ENCODE results near the gene MYO5C. TPM values are rescaled to one million over a fixed set of nuclear protein-coding genes. Genes with fewer than 3 reads are reported as not detected.

MYO5C gene, protein sequence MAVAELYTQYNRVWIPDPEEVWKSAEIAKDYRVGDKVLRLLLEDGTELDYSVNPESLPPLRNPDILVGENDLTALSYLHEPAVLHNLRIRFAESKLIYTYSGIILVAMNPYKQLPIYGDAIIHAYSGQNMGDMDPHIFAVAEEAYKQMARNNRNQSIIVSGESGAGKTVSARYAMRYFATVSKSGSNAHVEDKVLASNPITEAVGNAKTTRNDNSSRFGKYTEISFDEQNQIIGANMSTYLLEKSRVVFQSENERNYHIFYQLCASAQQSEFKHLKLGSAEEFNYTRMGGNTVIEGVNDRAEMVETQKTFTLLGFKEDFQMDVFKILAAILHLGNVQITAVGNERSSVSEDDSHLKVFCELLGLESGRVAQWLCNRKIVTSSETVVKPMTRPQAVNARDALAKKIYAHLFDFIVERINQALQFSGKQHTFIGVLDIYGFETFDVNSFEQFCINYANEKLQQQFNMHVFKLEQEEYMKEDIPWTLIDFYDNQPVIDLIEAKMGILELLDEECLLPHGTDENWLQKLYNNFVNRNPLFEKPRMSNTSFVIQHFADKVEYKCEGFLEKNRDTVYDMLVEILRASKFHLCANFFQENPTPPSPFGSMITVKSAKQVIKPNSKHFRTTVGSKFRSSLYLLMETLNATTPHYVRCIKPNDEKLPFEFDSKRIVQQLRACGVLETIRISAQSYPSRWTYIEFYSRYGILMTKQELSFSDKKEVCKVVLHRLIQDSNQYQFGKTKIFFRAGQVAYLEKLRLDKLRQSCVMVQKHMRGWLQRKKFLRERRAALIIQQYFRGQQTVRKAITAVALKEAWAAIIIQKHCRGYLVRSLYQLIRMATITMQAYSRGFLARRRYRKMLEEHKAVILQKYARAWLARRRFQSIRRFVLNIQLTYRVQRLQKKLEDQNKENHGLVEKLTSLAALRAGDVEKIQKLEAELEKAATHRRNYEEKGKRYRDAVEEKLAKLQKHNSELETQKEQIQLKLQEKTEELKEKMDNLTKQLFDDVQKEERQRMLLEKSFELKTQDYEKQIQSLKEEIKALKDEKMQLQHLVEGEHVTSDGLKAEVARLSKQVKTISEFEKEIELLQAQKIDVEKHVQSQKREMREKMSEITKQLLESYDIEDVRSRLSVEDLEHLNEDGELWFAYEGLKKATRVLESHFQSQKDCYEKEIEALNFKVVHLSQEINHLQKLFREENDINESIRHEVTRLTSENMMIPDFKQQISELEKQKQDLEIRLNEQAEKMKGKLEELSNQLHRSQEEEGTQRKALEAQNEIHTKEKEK (N-terminal part only)
- 19.9 to 23.1 TPM (median 23.0 TPM) in 3 replicates for total RNA-seq

DNA sequence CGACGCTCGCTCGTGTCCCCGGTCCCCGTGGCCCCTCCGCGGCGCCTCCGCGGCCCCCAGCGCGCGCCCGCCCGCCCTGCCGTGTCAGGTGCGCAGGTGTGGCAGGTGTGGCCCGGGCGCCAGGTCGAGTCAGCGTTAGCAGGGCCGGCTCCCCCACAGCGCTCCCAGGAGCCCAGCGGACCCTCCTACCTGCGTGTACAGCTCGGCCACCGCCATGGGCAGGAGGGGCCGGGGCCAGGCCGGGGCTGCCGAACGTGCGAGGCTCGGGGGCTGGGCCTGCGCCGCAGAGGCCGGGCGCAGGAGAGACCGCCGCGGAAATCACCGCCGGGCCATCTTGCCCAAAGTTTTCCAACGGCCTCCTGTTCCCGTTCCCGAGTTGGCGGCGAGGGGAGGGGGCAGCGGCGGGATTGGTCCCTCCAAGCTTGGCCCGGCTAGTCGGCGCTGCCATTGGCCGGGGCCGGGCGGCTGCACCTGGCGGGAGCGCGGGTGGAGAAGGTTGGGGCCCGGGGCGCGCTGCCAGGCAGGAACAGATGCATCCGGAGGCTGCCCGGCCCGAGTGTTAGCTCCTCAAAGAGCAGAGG lies at the start of gene MYO5C:
TSS of gene MYO5C (minus strand) at position 384 of the 581 bp plus-strand sequence. CDS start at position 216, 168 bp downstream.
- Mint-ChIP-seq H3K9me3 (peaks cover 11% of the 10 kb centered on the region), H3K27me3 (ENCODE audit: low read depth) (peaks cover 38% of the 10 kb centered on the region), H3K27ac (no peak within 1 kb of the TSS), H3K36me3 (no peaks in the 10 kb centered on the region), H3K4me3 (peak within 1 kb of the TSS; percentile 67), H3K4me1 (peaks cover 5% of the 10 kb centered on the region)
- TF ChIP-seq, protein P1, sequence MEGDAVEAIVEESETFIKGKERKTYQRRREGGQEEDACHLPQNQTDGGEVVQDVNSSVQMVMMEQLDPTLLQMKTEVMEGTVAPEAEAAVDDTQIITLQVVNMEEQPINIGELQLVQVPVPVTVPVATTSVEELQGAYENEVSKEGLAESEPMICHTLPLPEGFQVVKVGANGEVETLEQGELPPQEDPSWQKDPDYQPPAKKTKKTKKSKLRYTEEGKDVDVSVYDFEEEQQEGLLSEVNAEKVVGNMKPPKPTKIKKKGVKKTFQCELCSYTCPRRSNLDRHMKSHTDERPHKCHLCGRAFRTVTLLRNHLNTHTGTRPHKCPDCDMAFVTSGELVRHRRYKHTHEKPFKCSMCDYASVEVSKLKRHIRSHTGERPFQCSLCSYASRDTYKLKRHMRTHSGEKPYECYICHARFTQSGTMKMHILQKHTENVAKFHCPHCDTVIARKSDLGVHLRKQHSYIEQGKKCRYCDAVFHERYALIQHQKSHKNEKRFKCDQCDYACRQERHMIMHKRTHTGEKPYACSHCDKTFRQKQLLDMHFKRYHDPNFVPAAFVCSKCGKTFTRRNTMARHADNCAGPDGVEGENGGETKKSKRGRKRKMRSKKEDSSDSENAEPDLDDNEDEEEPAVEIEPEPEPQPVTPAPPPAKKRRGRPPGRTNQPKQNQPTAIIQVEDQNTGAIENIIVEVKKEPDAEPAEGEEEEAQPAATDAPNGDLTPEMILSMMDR (IDR thresholded peaks at IDR 0.05; ENCODE audit: unreplicated experiment) = no peak
- DNase-seq (ENCODE audit: low spot score in 2 of 2, unreplicated experiment in 2 of 2) = peak; percentile 49 to 78

DNA sequence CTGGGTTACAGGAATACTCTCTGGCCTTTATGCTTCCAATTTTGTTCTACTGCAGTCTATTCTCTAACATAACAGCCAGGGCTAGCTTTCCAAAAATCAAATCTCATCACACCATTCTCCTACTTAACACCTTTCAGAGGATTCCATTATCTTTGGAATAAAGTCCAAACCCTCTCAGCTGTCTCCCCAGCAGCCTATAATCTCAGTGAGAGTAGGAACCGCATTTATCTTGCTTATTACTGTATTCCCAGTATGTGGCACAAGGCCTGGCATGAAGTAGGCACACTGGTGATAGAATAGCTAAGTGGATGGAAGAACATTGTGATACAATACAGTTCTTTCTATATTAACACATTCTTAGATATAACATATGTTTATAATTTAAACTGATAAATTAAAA lies 49.0 kb upstream of the MYO5C start:
- DNase-seq (ENCODE audit: low spot score in 2 of 2, unreplicated experiment in 2 of 2) = no peak
- peaks cover 2% of the 10 kb centered on the region for H3K36me3 Mint-ChIP-seq
- TF ChIP-seq, protein P1 (IDR thresholded peaks at IDR 0.05; ENCODE audit: unreplicated experiment) = no peak
- no peak overlapping the region for H3K4me3 Mint-ChIP-seq
- no peaks in the 10 kb centered on the region for H3K9me3 Mint-ChIP-seq
- H3K4me1 Mint-ChIP-seq = peaks cover 8% of the 10 kb centered on the region
- H3K27ac Mint-ChIP-seq = no peak overlapping the region
- no peaks in the 10 kb centered on the region for H3K27me3 Mint-ChIP-seq (ENCODE audit: low read depth)

DNA sequence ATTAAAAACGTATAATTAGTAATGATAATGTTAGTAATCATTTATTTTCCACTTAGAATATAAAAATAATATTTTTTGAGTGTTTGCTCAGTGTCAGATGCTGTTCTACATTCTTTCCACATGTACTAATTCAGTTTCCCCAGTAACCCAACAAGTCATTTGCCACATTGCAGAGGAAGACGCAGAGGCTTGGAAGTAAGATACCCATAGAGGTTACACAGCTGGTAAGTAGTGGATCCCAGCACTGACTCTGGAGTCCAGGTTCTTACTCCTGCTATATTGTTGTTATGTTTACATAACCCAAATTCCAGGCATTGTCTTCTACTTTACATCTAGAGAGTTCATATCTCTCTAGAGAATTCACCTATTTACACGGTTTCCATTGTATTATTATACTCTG lies 48.2 kb upstream of the MYO5C start:
- no peak overlapping the region for H3K4me3 Mint-ChIP-seq
- H3K36me3 Mint-ChIP-seq = no peaks in the 10 kb centered on the region
- H3K4me1 Mint-ChIP-seq = peaks cover 3% of the 10 kb centered on the region
- no peaks in the 10 kb centered on the region for H3K27me3 Mint-ChIP-seq (ENCODE audit: low read depth)
- no peaks in the 10 kb centered on the region for H3K9me3 Mint-ChIP-seq
- H3K27ac Mint-ChIP-seq = no peak overlapping the region
- TF ChIP-seq, protein P1 (IDR thresholded peaks at IDR 0.05; ENCODE audit: unreplicated experiment) = no peak
- DNase-seq (ENCODE audit: low spot score in 2 of 2, unreplicated experiment in 2 of 2) = no peak

DNA sequence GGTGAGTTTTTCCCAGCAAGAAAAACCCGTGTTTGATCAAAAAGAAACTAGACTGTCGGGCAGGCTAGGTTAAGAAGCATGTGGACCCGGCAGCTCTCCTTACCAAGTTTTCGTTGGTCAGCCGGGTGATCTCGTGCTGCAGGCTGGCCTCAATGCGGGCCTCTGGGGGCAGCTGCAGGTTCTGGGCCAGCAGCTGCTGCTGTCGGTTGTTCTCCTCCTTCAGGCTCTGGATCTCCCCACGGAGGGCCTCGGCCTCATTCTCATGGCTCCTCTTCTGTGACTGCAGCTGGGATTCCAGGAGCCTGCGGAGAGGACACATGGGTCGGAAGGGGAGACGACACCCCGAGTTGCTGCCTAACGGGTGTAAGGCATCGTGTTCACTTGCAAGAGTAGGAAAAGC lies 44.5 kb upstream of the MYO5C start:
- Mint-ChIP-seq H3K4me1 (peaks cover 15% of the 10 kb centered on the region), H3K9me3 (no peaks in the 10 kb centered on the region), H3K27ac (no peak overlapping the region), H3K36me3 (peaks cover 2% of the 10 kb centered on the region), H3K27me3 (ENCODE audit: low read depth) (no peaks in the 10 kb centered on the region), H3K4me3 (no peak overlapping the region)
- DNase-seq (ENCODE audit: low spot score in 2 of 2, unreplicated experiment in 2 of 2) = no peak
- TF ChIP-seq, protein P1 (IDR thresholded peaks at IDR 0.05; ENCODE audit: unreplicated experiment) = no peak

DNA sequence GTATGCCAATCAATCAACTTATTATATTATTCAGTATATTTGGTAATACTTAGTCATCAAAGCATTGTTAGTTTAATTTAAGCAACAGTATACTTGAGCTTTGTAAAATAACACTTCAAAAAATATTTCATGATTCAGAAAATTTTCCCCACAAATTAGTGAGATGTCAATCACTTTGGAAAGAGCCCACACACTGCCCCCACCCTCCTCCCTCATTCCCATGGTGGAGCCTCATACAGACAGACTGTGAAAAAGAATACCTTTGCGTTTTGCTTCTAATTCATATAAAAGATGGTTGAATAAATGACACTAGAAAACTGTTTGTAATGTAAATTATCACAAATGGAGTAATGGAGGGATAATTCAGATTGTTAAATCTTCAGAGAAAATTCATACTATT lies 43.3 kb upstream of the MYO5C start:
- Mint-ChIP-seq H3K27ac (no peak overlapping the region), H3K4me3 (no peak overlapping the region), H3K9me3 (no peaks in the 10 kb centered on the region), H3K4me1 (peaks cover 15% of the 10 kb centered on the region), H3K27me3 (ENCODE audit: low read depth) (no peaks in the 10 kb centered on the region), H3K36me3 (peaks cover 5% of the 10 kb centered on the region)
- no peak for DNase-seq (ENCODE audit: low spot score in 2 of 2, unreplicated experiment in 2 of 2)
- TF ChIP-seq, protein P1 (IDR thresholded peaks at IDR 0.05; ENCODE audit: unreplicated experiment) = no peak
